OCI-LY1 (cell line): ENCODE data around the gene GATAD2A.

Experiments
- EZH2 ChIP-seq: fragments of 200-600 bp; sonication (generic), shearing (Covaris generic); IDR thresholded peaks from 2 replicates; pipeline ENCODE4 v1.8.0; 2017; ENCODE audit warnings: borderline replicate concordance, mixed run types, mild to moderate bottlenecking, antibody characterized with exemption, low read length, moderate library complexity, mixed read lengths
- TF ChIP-seq, protein P1 (sequence below): fragments of 200-600 bp; sonication (generic), shearing (Covaris generic); IDR thresholded peaks from 2 replicates; pipeline ENCODE4 v1.5.1; 2017; ENCODE audit warnings: mild to moderate bottlenecking, antibody characterized with exemption, low read length, moderate library complexity, mixed read lengths

DNA sequence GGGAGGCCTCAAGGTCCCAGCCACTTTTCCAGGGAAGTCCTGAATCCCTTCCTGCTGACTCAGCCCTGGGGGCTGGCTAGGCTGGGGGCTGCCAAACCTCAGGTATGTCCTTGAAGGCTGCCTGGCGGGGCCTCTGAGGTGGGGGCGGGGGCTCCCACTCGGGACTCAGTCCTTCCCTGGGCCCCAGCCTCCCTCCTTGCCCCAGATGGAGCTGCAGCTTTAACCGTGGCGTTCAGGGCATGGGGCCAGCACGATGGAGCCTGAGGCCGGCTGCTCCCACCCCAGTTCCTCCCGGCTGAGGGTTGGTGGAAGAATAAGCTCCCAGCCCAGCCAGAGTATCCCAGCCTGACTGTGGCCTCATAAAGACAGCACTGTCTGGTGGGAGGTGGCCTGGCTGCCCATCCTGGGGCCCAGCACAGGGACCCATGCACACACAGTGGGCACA is 145.0 kb downstream of the GATAD2A start:
- TF ChIP-seq, protein P1, sequence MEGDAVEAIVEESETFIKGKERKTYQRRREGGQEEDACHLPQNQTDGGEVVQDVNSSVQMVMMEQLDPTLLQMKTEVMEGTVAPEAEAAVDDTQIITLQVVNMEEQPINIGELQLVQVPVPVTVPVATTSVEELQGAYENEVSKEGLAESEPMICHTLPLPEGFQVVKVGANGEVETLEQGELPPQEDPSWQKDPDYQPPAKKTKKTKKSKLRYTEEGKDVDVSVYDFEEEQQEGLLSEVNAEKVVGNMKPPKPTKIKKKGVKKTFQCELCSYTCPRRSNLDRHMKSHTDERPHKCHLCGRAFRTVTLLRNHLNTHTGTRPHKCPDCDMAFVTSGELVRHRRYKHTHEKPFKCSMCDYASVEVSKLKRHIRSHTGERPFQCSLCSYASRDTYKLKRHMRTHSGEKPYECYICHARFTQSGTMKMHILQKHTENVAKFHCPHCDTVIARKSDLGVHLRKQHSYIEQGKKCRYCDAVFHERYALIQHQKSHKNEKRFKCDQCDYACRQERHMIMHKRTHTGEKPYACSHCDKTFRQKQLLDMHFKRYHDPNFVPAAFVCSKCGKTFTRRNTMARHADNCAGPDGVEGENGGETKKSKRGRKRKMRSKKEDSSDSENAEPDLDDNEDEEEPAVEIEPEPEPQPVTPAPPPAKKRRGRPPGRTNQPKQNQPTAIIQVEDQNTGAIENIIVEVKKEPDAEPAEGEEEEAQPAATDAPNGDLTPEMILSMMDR: no peak
- no peak for TF ChIP-seq EZH2
